HG03135 (cell line): ENCODE measurements around the gene RNF126.
A peak's percentile ranks its signal among the peaks of the same experiment; 100 is the strongest.
"Not testable (repeated sequence)": the region's sequence is repeated elsewhere in the genome, so short reads cannot be mapped to it uniquely, and the experiment has no call there.

Source experiments
- ATAC-seq: cut with Tn5 transposase; IDR thresholded peaks from one replicate; pipeline ENCODE4 v1.9.1; 2021; ENCODE audit warnings: mild to moderate bottlenecking, moderate library complexity; ENCODE audit not compliant: unreplicated experiment

The RNF126 gene

GRCh38 chr19:632579-633067 lies 30.4 kb downstream of the RNF126 start:
- ATAC-seq: peak; percentile 10

GRCh38 chr19:629961-630714 lies 32.9 kb downstream of the RNF126 start:
- ATAC-seq: no peak

GRCh38 chr19:629515-629914 lies 33.5 kb downstream of the RNF126 start:
- ATAC-seq: not testable (repeated sequence)

- ATAC-seq: no peak
Measured at GRCh38 chr19:628168-628567, 34.8 kb downstream of the RNF126 start.

- not testable (repeated sequence) for ATAC-seq
Measured at GRCh38 chr19:626566-626965, 36.4 kb downstream of the RNF126 start.

GRCh38 chr19:625257-625656 lies 37.8 kb downstream of the RNF126 start:
- ATAC-seq: no peak

GRCh38 chr19:624433-625109 lies 38.4 kb downstream of the RNF126 start:
- ATAC-seq: no peak

- ATAC-seq: no peak
Measured at GRCh38 chr19:623974-624373, 39.0 kb downstream of the RNF126 start.

- no peak for ATAC-seq
Measured at GRCh38 chr19:623175-623916, 39.7 kb downstream of the RNF126 start.

- ATAC-seq: no peak
Measured at GRCh38 chr19:622666-623065, 40.3 kb downstream of the RNF126 start.

- no peak for ATAC-seq
Measured at GRCh38 chr19:621819-622218, 41.2 kb downstream of the RNF126 start.

- not testable (repeated sequence) for ATAC-seq
Measured at GRCh38 chr19:621191-621590, 41.8 kb downstream of the RNF126 start.

GRCh38 chr19:620166-620862 lies 42.7 kb downstream of the RNF126 start:
- no peak for ATAC-seq

GRCh38 chr19:619286-620002 lies 43.6 kb downstream of the RNF126 start:
- no peak for ATAC-seq

GRCh38 chr19:618674-619285 lies 44.2 kb downstream of the RNF126 start:
- no peak for ATAC-seq

GRCh38 chr19:618247-618619 lies 44.8 kb downstream of the RNF126 start:
- no peak for ATAC-seq

GRCh38 chr19:617551-618246 lies 45.3 kb downstream of the RNF126 start:
- no peak for ATAC-seq

- ATAC-seq: no peak
Measured at GRCh38 chr19:616747-617526, 46.1 kb downstream of the RNF126 start.
